Spleen (tissue), 7 donors: ENCODE data around the gene SLC36A3.

Experiments
- POLR2A ChIP-seq, 3 donors: fragments of 450-650 bp; IDR thresholded peaks; one replicate each; pipeline ENCODE4 v1.5.1; 2017; ENCODE audit warnings: antibody characterized with exemption in 3 of 3, mild to moderate bottlenecking in 1 of 3
- TF ChIP-seq, protein P1 (sequence below), 11 experiments: fragments of 200-600 bp in 7 of 11; fragments of 450-650 bp in 4 of 11; sonication (generic) in 4 of 11; IDR thresholded peaks in 8 of 11; conservative IDR thresholded peaks in 3 of 11; 1 replicate in 7 of 11; 2 replicates in 4 of 11; pipeline versions ENCODE4 v1.4.0 to v1.8.0; 2016 to 2021; ENCODE audit warnings: antibody characterized with exemption in 11 of 11, inconsistent platforms in 4 of 11, mild to moderate bottlenecking in 1 of 11
- donor health status: DM: no; HTN: no; CAD: no; lungs with moderate emphysema.
- donor health status: DM: no; HTN: no; CAD: no.
- donor health status: DM: no; HTN: no; CAD: no.

DNA sequence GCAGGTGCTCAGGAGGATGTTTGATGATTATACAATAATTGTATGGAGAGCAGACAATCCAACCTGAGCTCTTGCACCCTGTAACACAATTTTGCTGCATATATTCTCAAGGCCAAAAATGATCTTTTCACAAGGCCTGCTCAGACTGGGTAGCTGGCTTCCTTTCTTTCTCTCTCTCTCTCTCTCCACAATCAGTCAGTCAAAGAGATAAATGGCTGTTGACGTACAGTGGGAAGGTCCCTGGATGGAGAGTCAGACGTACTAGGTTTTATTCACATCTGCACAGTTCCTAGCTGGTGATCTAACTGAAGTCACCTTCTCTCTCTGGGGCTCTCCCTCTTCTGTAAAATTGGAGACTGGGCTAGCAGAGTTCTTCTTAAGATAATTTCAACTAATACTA, 24.0 kb upstream of the SLC36A3 start:
- TF ChIP-seq, protein P1, sequence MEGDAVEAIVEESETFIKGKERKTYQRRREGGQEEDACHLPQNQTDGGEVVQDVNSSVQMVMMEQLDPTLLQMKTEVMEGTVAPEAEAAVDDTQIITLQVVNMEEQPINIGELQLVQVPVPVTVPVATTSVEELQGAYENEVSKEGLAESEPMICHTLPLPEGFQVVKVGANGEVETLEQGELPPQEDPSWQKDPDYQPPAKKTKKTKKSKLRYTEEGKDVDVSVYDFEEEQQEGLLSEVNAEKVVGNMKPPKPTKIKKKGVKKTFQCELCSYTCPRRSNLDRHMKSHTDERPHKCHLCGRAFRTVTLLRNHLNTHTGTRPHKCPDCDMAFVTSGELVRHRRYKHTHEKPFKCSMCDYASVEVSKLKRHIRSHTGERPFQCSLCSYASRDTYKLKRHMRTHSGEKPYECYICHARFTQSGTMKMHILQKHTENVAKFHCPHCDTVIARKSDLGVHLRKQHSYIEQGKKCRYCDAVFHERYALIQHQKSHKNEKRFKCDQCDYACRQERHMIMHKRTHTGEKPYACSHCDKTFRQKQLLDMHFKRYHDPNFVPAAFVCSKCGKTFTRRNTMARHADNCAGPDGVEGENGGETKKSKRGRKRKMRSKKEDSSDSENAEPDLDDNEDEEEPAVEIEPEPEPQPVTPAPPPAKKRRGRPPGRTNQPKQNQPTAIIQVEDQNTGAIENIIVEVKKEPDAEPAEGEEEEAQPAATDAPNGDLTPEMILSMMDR (IDR thresholded peaks at IDR 0.05 in 8 of 11, conservative IDR thresholded peaks at IDR 0.05 in 3 of 11): no peak
- TF ChIP-seq POLR2A (IDR thresholded peaks at IDR 0.05): no peak
